ENCODE data around the gene AOAH. TPM values are rescaled to one million over a fixed set of nuclear protein-coding genes. Genes with fewer than 3 reads are reported as not detected.

AOAH gene
- total RNA-seq, 1 experiment from 2014 or later, result 0.39 TPM

GRCh38 chr7:36652431-36652830, 71.9 kb downstream of the AOAH start:
- no peak for DNase-seq
- H3K27me3 ChIP-seq (ENCODE audit: insufficient read depth, low read length), result no peaks in the 10 kb centered on the region
- no peak overlapping the region for H2AFZ ChIP-seq (ENCODE audit: low read length)
- no peak overlapping the region for H2BK15ac ChIP-seq (ENCODE audit: low read depth, low read length)
- H3K4me1 Mint-ChIP-seq, result peaks cover 49 to 50% of the 10 kb centered on the region in 2 experiments
- H3K79me1 ChIP-seq (ENCODE audit: insufficient read depth, low read depth, low read length, poor library complexity, severe bottlenecking), result no peaks in the 10 kb centered on the region
- H3K56ac ChIP-seq (ENCODE audit: insufficient read length, low read depth, low read length), result no peak overlapping the region
- no peak overlapping the region for H3K27ac ChIP-seq (ENCODE audit: insufficient read length, low read depth, low read length)
- H4K91ac ChIP-seq (ENCODE audit: insufficient read length, low read depth, low read length), result no peak overlapping the region
- H3K4me3 Mint-ChIP-seq, result no peak overlapping the region
- no peak overlapping the region for H3K4ac ChIP-seq (ENCODE audit: low read depth, low read length)
- no peak overlapping the region for H3K23ac ChIP-seq (ENCODE audit: insufficient read length, low read depth, low read length)
- no peak overlapping the region for H2AK5ac ChIP-seq (ENCODE audit: insufficient read length, low read length)
- no peak overlapping the region for H3K27ac Mint-ChIP-seq
- no peak overlapping the region for H3K4me2 ChIP-seq (ENCODE audit: insufficient read depth, insufficient read length, low read length)
- H2BK20ac ChIP-seq (ENCODE audit: low read depth, low read length, poor library complexity, severe bottlenecking), result no peak overlapping the region
- H2BK12ac ChIP-seq (ENCODE audit: insufficient read length, low read depth, low read length), result no peak overlapping the region
- no peak overlapping the region for H3T11ph ChIP-seq (ENCODE audit: low read length)
- H2BK120ac ChIP-seq (ENCODE audit: low read depth, low read length, poor library complexity, severe bottlenecking), result no peak overlapping the region
- no peaks in the 10 kb centered on the region; a peak in 1 of 5 replicates for H3K9me3 Mint-ChIP-seq
- H4K5ac ChIP-seq (ENCODE audit: insufficient read length, low read depth, low read length), result no peak overlapping the region
- H3K9ac ChIP-seq (ENCODE audit: extremely low read depth, insufficient read length, low read length), result no peak overlapping the region
- TF ChIP-seq CTCF (conservative IDR thresholded peaks at IDR 0.05), result no peak
- H3K79me2 ChIP-seq (ENCODE audit: insufficient read depth, low read length), result no peaks in the 10 kb centered on the region
- no peak overlapping the region for H3K18ac ChIP-seq (ENCODE audit: insufficient read length, low read depth, low read length)
- H3K36me3 Mint-ChIP-seq (ENCODE audit: insufficient read depth in 1 of 3, low read depth in 3 of 3), result no peaks in the 10 kb centered on the region
- H3K9me3 ChIP-seq (ENCODE audit: control insufficient read depth, low read depth, low read length), result no peaks in the 10 kb centered on the region
- peaks cover 9% of the 10 kb centered on the region; the same call in 1 of the 2 replicates for H3K4me1 ChIP-seq (ENCODE audit: insufficient read depth, low read length)
- H3K27me3 Mint-ChIP-seq (ENCODE audit: low read depth), result no peaks in the 10 kb centered on the region; the same call in 1 of the 2 replicates
- H4K20me1 ChIP-seq (ENCODE audit: control insufficient read depth, insufficient read depth, insufficient read length), result no peaks in the 10 kb centered on the region
- no peak overlapping the region for H3K14ac ChIP-seq (ENCODE audit: insufficient read depth, low read length)
- no peak overlapping the region for H2BK5ac ChIP-seq (ENCODE audit: insufficient read length, low read length)
- WGBS (ENCODE audit: extremely low coverage, insufficient read length, low lambda C conversion rate), result no CpG with 5 or more reads among the region's 5 CpGs
- no peak overlapping the region for H4K8ac ChIP-seq (replicated peaks; ENCODE audit: insufficient read length, low read depth, low read length)
- no peaks in the 10 kb centered on the region for H3K23me2 ChIP-seq (ENCODE audit: insufficient read length, low read depth, low read length, poor library complexity, severe bottlenecking)

Data from H9 (cell line).